Calu3 (cell line): ENCODE data around the gene PDE6H. TPM values are rescaled to one million over a fixed set of nuclear protein-coding genes. Genes with fewer than 3 reads are reported as not detected.

Experiments used
- BruUV-seq: library from RNA; stranded (reverse); fragments of 400-500 nt; replicated peaks from 2 replicates; lab custom pipeline; 2021; lab: Mats Ljungman, UMichigan
- CTCF ChIA-PET: fragments of 300-600 bp; sonication (Branson Sonifier 250); formaldehyde crosslinking; loops from one replicate; lab custom pipeline; 2022; ENCODE audit warnings: antibody characterized with exemption; lab: Charles Lee
- DNase-seq: peaks from one replicate; pipeline ENCODE4 v3.0.0; 2022
- H3K27ac Mint-ChIP-seq: one replicate; pipeline ENCODE4 v1.8.0; 2022; ENCODE audit warnings: mixed read lengths; ENCODE audit not compliant: unreplicated experiment
- H3K27me3 Mint-ChIP-seq: one replicate; pipeline ENCODE4 v1.8.0; 2022; ENCODE audit warnings: mixed read lengths; ENCODE audit not compliant: unreplicated experiment
- H3K36me3 Mint-ChIP-seq: one replicate; pipeline ENCODE4 v1.8.0; 2022; ENCODE audit warnings: mild to moderate bottlenecking, moderate library complexity, mixed read lengths; ENCODE audit not compliant: insufficient read depth, unreplicated experiment
- H3K4me1 Mint-ChIP-seq: one replicate; pipeline ENCODE4 v1.8.0; 2022; ENCODE audit warnings: mild to moderate bottlenecking, low read depth, mixed read lengths; ENCODE audit not compliant: unreplicated experiment
- H3K4me3 Mint-ChIP-seq: one replicate; pipeline ENCODE4 v1.8.0; 2022; ENCODE audit warnings: mild to moderate bottlenecking, low read depth, moderate library complexity, mixed read lengths; ENCODE audit not compliant: unreplicated experiment
- H3K9me3 Mint-ChIP-seq: one replicate; pipeline ENCODE4 v1.8.0; 2022; ENCODE audit warnings: low read depth, mixed read lengths; ENCODE audit not compliant: unreplicated experiment
- intact Hi-C: fragments of 100-400 bp; cut with micrococcal nuclease; formaldehyde crosslinking; loops from one replicate; pipeline ENCODE4 v1.10.0; 2022; ENCODE audit not compliant: unreplicated experiment
- total RNA-seq: library from RNA; stranded (reverse); gene quantifications from 2 replicates; pipeline ENCODE4 v1.2.3, GENCODE V29; 2022
- TF ChIP-seq, protein P1 (sequence below): fragments of 200-600 bp; IDR thresholded peaks from one replicate; pipeline ENCODE4 v1.8.0; 2022; ENCODE audit warnings: antibody characterized with exemption; ENCODE audit not compliant: unreplicated experiment

Gene PDE6H
- total RNA-seq, 1 experiment from 2014 or later, result not detected

GRCh38 chr12:14970473-14970872, 2.4 kb upstream of the PDE6H start:
- intact Hi-C loops, result no loop called here
- no peak overlapping the region for H3K4me3 Mint-ChIP-seq
- no peaks in the 10 kb centered on the region for H3K36me3 Mint-ChIP-seq
- DNase-seq, result no peak
- no peaks in the 10 kb centered on the region for H3K27me3 Mint-ChIP-seq
- TF ChIP-seq, protein P1, sequence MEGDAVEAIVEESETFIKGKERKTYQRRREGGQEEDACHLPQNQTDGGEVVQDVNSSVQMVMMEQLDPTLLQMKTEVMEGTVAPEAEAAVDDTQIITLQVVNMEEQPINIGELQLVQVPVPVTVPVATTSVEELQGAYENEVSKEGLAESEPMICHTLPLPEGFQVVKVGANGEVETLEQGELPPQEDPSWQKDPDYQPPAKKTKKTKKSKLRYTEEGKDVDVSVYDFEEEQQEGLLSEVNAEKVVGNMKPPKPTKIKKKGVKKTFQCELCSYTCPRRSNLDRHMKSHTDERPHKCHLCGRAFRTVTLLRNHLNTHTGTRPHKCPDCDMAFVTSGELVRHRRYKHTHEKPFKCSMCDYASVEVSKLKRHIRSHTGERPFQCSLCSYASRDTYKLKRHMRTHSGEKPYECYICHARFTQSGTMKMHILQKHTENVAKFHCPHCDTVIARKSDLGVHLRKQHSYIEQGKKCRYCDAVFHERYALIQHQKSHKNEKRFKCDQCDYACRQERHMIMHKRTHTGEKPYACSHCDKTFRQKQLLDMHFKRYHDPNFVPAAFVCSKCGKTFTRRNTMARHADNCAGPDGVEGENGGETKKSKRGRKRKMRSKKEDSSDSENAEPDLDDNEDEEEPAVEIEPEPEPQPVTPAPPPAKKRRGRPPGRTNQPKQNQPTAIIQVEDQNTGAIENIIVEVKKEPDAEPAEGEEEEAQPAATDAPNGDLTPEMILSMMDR, result no peak
- CTCF ChIA-PET, result no interaction called here
- H3K4me1 Mint-ChIP-seq, result no peaks in the 10 kb centered on the region
- no peaks in the 10 kb centered on the region for H3K9me3 Mint-ChIP-seq
- BruUV-seq, result no TSS peak
- no peak overlapping the region for H3K27ac Mint-ChIP-seq

DNA sequence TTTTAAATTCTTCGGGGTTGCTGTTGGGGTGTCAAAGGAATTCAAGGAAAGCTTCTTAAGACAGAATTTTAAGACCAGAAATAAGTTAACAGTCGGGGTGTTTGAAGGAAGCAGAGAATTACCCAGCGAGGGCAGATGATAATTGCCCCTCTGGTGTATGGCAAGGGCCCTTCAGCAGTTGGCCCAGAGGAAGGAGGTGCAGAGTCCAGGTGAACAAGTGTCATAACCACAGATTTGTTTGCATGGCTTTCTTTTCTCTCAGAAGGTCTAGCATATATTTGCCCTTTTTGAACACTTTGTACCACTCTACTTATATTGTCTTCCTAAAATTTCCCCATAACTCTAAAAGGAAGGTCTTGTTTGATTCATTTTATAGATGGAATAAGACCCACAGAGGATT, 1.8 kb downstream of the PDE6H start:
- Mint-ChIP-seq H3K9me3 (no peaks in the 10 kb centered on the region), H3K36me3 (no peaks in the 10 kb centered on the region), H3K27me3 (no peaks in the 10 kb centered on the region), H3K27ac (no peak overlapping the region), H3K4me1 (no peaks in the 10 kb centered on the region), H3K4me3 (no peak overlapping the region)
- no peak for DNase-seq
- no TSS peak for BruUV-seq
- TF ChIP-seq, protein P1, result no peak
- CTCF ChIA-PET, result no interaction called here
- intact Hi-C loops, result no loop called here

DNA sequence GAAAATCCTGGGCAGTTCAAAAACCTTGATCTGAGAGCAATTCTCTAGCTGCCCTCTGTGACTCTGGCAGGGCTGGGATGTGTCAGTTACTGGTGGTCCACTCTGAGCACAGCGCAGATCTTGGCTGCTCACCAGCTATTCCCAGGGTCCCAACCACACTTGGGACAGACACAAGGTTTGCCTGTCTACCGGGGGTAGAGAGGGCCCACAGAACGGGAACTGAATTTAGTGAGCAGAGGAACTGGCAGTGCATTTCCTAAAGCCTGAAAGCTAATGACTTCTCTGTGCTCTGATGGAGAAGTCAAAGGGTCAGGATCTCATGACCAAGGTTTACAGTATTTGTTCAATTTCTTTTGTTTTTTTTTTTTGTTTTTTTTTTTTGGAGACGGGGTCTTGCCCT, 2.6 kb downstream of the PDE6H start:
- CTCF ChIA-PET, result interaction anchor here (0.7 kb wide), 1 partner anchor 172 kb away, joined by 3 read pairs; the partner anchor contains the start of gene WBP11

GRCh38 chr12:14976658-14977057, 3.8 kb downstream of the PDE6H start:
- Mint-ChIP-seq H3K9me3 (no peaks in the 10 kb centered on the region), H3K27ac (no peak overlapping the region), H3K36me3 (no peaks in the 10 kb centered on the region), H3K27me3 (no peaks in the 10 kb centered on the region), H3K4me3 (no peak overlapping the region), H3K4me1 (no peaks in the 10 kb centered on the region)
- BruUV-seq, result no TSS peak
- TF ChIP-seq, protein P1, result no peak
- CTCF ChIA-PET, result no interaction called here
- DNase-seq, result no peak
- intact Hi-C loops, result no loop called here

More for the DNA sequence above, 2.6 kb downstream of the PDE6H start:
- H3K4me1 Mint-ChIP-seq, result no peaks in the 10 kb centered on the region
- H3K27me3 Mint-ChIP-seq, result no peaks in the 10 kb centered on the region
- H3K27ac Mint-ChIP-seq, result no peak overlapping the region
- H3K4me3 Mint-ChIP-seq, result no peak overlapping the region
- TF ChIP-seq, protein P1, result no peak
- no TSS peak for BruUV-seq
- H3K36me3 Mint-ChIP-seq, result no peaks in the 10 kb centered on the region
- intact Hi-C loops, result no loop called here
- no peaks in the 10 kb centered on the region for H3K9me3 Mint-ChIP-seq
- no peak for DNase-seq
